HCEC 1CT (cell line): ENCODE measurements around the gene ATRAID.
A peak's percentile ranks its signal among the peaks of the same experiment; 100 is the strongest.
"Not testable (repeated sequence)": the region's sequence is repeated elsewhere in the genome, so short reads cannot be mapped to it uniquely, and the experiment has no call there.

Source experiments
- DNase-seq: peaks from one replicate; pipeline ENCODE4 v3.0.0-alpha.2; 2017

ATRAID gene

GRCh38 chr2:27211943-27212625 lies at the start of gene ATRAID, which contains the start of gene SLC5A6:
Gene ATRAID (plus strand): TSS chr2:27212041. CDS start chr2:27212369, 328 bp downstream.
Gene SLC5A6 (minus strand): TSS chr2:27212268. CDS start chr2:27207650, 4,618 bp downstream.
- DNase-seq = peak; percentile 87

GRCh38 chr2:27162151-27163121 lies 49.4 kb upstream of the ATRAID start:
- DNase-seq = peak; percentile 27

- DNase-seq = no peak
These were observed 46.7 kb upstream of the ATRAID start for GRCh38 chr2:27164960-27165763.

GRCh38 chr2:27170581-27171337 lies 41.1 kb upstream of the ATRAID start:
- no peak for DNase-seq

GRCh38 chr2:27171351-27171848 lies 40.4 kb upstream of the ATRAID start:
- DNase-seq = no peak

GRCh38 chr2:27174638-27175037 lies 37.2 kb upstream of the ATRAID start:
- DNase-seq = no peak

- DNase-seq = no peak
These were observed 36.5 kb upstream of the ATRAID start for GRCh38 chr2:27175330-27175729.

- DNase-seq = not testable (repeated sequence)
These were observed 36.1 kb upstream of the ATRAID start for GRCh38 chr2:27175781-27176180.

- no peak for DNase-seq
These were observed 34.1 kb upstream of the ATRAID start for GRCh38 chr2:27177441-27178351.

- no peak for DNase-seq
These were observed 33.4 kb upstream of the ATRAID start for GRCh38 chr2:27178469-27178868.

- no peak for DNase-seq
These were observed 32.4 kb upstream of the ATRAID start for GRCh38 chr2:27179344-27180000.

GRCh38 chr2:27182346-27182745 lies 29.5 kb upstream of the ATRAID start:
- peak; percentile 41 for DNase-seq

- no peak for DNase-seq
These were observed 27.7 kb upstream of the ATRAID start for GRCh38 chr2:27184115-27184514.

GRCh38 chr2:27185331-27186026 lies 26.4 kb upstream of the ATRAID start:
- peak; percentile 40 for DNase-seq

- no peak for DNase-seq
These were observed 25.1 kb upstream of the ATRAID start for GRCh38 chr2:27186613-27187345.

- DNase-seq = no peak
These were observed 21.9 kb upstream of the ATRAID start for GRCh38 chr2:27189989-27190388.

GRCh38 chr2:27191070-27191829 lies 20.6 kb upstream of the ATRAID start:
- DNase-seq = peak; percentile 60
